Activated CD4-positive, alpha-beta T cell treated with anti-CD3 and anti-CD28 coated beads, Interleukin-2, Interleukin-4, amounts not matched to agents 100 ng/mL and 50 ng/mL, durations not matched to agents 16 hours and 8 hours (primary cell): ENCODE results near the gene SSRP1.
A peak's percentile ranks its signal among the peaks of the same experiment; 100 is the strongest.
"Not testable (repeated sequence)": the region's sequence is repeated elsewhere in the genome, so short reads cannot be mapped to it uniquely, and the experiment has no call there.

Source experiments
- DNase-seq: peaks from one replicate; pipeline ENCODE4 v3.0.0-alpha.2; 2020; ENCODE audit warnings: low spot score

SSRP1 gene

GRCh38 chr11:57359396-57359795 lies 23.7 kb upstream of the SSRP1 start:
- no peak for DNase-seq

DNA sequence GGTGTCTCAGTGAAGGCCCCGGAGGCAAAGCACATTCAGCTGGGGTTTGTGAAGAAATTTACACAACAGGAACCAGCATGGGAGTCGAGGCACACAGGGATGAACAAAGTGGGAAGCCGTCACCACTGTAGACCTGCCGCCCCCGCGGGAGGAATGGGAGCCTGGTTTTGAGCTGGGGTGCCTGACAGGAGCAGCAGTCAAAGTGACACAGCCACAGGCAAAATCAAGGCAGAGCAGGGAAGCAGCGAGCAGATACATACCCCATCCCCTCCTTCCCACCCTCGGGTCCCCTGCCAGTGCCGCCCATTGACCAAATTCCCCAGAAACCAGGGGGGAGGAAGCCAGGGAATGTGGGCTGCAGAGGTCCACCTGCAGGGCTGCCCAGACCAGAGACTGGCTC lies 23.3 kb upstream of the SSRP1 start:
- no peak for DNase-seq

GRCh38 chr11:57358543-57358961 lies 22.9 kb upstream of the SSRP1 start:
- DNase-seq, result no peak

DNA sequence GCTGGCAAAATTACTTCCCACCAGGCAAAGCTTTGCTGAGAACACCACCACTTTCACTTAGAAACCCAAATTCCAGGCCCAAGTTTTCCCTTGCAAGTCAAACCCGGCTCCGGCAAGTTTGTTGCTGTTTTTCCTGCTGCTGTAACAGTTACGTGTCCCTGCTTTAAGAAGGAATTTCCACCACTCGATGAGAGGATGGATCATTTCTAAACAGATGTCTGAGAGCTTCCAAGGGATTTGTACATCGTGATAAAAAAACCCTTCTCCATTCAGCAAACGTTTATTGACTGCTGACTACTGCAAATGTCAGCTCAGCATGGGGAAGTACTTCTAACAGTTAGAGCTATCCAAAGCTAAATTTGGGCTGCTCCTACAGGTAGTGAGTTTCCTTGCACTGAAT lies 22.2 kb upstream of the SSRP1 start:
- no peak for DNase-seq

DNA sequence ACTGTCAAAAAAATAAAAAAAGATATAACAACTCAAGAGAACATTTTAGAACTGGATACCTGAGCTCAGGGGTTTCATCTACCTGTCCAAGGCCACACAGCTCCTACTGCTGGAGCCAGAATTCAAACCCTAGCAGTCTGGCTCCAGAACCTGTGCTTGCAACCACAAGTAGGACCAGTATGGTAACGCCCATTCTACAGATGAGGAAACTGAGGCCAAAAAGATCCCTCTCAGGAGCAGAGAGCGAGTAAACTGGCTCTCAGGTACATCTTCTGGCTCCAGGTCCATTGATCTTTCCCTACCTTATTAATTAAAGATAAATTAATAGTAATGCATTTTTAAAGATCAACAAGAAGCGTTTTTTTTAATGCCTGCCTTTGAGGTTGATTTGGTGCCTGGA lies 21.6 kb upstream of the SSRP1 start:
- DNase-seq, result no peak

DNA sequence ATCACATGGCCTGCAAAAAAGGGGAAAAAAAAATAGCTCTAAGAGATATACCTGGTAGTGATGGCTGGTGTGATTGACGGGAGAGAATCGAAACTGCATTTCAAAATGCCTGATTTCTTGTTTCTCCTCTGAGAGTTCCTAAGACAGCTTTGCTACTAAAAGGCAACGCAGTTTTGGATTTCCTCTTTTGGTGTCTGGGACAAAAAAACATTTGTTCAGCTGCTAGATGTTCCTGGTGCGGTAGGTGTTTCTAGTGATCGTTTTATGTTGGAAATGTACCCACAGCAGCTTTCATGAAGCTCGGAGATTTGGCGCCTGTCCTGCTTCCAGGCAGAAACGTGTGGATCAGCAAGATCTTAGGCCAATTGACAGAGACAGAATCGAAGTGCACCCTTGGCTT lies 20.6 kb upstream of the SSRP1 start:
- no peak for DNase-seq

- DNase-seq, result no peak
These were observed 19.0 kb upstream of the SSRP1 start for GRCh38 chr11:57354699-57355098.

DNA sequence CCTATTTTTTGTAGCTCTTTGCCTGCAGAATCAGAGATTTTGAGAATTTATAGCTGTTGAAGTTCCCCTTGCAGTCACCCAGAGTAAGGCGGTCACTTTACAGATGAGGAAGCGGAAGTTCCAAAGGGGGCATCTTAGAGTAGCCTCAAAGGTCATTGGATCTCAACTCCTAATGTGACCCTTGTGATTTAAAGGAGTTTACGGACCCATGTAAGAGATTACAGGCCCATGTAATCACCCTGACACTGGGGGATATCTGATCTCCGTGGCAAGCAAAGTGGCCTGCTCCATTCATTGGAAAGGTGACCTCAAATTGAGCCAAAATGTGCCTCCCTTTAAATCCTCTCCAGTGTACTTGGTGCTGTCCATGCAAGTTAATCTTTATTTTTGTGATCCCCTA lies 18.2 kb upstream of the SSRP1 start:
- DNase-seq, result no peak

DNA sequence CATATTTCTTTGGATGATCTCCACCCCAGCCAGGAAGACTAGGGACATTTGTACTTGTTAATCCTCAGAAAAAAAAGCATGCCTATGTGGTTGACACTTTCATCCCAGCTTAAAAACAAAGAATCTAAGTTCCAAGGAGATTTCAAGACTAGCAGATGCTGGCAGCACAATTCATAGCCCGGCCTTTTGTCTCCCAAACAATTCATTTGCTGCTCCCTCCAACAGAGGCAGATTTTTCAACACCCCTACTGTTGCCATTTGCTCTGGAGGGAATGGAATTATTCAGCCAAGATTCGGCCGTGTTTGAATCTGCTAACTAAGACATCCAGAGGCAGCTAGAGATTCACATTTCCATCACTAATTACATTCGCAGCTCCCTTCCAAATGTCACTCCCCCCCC lies 17.8 kb upstream of the SSRP1 start:
- no peak for DNase-seq

DNA sequence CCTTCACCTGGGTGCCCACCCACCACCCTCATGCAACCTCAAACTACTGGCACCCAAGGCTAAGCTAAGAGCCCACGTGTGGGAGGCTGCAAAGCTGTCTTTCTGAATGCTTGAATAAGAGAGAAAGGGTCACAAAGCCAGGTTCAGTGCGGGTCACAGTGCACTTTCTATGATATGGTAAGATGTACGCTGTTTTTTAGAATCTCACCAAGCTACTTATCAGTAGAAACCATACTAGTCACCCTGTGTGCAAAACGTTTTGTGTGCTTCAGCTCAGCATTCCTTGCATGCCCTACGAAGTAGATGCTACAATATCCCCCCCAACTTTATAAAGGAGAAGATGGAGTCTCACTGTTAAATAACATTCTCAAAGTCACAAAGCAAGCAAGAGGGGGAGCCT lies 17.3 kb upstream of the SSRP1 start:
- DNase-seq, result no peak

DNA sequence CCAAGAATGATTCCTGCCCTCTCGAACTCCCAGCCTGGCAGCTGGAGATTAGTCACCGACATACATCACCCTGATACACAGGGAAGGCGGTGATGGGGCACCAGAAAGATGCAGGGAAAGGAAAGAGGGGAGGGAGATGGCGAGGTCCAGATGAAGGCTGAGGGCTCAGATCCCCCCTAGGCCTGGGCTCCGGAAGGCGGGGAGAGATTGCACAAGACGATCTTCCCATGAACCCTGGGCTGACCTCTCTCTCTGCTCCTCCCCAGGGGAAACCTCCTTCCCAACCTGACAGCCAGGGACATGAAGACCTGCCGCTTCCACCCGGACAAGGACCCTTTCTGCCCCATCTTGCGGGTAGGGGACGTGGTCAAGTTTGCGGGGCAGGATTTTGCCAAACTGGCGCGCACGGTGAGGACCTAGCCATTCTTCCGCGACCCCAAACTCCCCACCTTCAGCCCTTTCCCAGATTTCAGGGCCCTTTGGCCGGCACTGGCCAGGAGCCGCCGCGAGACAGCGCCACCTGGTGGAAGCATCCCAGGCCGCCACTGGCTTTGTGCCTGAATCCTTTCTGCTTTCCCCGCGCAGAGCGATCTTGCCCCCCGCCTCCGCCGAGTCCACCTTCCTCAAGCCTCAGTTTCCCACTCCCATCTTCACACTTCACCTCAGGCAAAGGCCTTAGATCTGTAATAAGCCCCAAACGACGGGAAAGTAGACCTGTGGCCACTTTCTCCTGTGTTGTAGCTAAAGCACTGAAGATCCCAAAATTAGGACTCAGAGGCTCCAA lies 14.0 kb upstream of the SSRP1 start:
- peak; percentile 50 for DNase-seq

DNA sequence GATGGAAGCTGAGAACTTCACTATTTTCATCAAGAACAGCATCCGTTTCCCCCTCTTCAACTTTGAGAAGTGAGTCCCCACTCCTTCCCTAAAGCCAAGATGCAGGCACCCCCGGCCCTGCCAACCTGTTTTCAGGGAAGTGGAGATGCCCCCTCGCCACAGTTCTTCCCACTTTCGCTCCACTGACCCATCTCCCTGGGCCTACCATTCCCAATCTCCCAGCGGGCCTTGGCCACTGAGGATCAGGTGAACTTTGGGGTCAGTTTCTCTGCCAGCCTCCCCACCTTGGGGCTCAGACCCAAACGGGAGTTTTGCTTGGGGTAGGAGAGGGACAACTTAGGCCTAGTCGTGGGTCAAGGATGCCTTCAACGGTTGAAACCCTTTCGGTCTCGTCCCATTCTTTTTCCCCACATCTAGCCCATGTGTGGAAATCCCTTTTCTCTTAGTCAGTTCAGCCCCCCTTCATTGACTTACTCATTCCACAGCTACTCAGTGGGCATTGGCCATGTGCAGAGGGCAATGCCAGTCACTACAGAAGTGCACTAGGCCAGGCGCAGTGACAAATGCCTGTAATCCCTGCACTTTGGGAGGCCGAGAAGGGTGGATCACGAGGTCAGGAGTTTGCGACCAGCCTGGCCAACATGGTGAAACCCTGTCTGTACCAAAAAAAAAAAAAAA lies 13.1 kb upstream of the SSRP1 start:
- DNase-seq, result no peak

GRCh38 chr11:57348052-57348451 lies 12.4 kb upstream of the SSRP1 start:
- no peak for DNase-seq

- no peak for DNase-seq
These were observed 11.6 kb upstream of the SSRP1 start for GRCh38 chr11:57347336-57347735.

GRCh38 chr11:57345555-57346211 lies 10.0 kb upstream of the SSRP1 start:
- peak; percentile 68 for DNase-seq

DNA sequence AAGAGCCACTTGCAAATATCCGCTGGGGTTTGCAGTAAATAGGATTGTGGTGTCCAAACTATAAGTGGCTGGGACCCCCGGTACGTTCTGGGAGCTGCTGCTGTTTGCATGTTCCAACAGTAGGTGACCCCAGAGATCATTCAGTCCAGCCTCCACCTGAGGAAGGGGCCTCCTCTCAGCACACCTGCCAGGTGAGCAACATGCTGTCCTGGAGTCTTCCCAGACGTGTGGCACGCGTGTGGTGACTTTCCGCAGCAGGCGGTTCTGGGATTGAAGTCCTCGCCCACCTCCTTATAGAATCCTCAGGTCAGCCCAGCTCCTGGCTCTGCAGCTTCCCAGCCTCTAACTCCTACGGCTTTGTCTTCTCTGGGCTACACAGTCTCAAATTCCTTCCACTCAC lies 9.1 kb upstream of the SSRP1 start:
- DNase-seq, result no peak

DNA sequence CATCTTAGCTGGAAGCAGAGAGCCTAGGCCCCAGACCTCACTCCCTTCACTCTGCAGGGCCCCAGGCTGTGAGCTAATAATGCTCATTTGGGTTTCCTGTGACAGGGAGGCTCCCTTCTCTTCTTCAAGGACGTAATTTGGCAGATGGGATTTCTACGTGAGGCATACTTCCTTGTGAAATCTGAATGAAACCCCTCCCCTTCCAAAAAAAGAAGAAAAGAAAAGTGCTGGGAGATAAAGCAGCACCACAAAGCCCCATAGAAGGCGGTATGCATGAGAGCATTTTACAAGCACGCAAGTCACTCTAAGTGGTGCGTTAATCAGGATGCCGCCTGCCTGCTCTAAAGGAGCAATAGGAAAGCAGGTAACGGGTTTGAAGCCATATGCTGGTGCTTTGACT lies 8.1 kb upstream of the SSRP1 start:
- no peak for DNase-seq

GRCh38 chr11:57342702-57343101 lies 7.0 kb upstream of the SSRP1 start:
- no peak for DNase-seq

DNA sequence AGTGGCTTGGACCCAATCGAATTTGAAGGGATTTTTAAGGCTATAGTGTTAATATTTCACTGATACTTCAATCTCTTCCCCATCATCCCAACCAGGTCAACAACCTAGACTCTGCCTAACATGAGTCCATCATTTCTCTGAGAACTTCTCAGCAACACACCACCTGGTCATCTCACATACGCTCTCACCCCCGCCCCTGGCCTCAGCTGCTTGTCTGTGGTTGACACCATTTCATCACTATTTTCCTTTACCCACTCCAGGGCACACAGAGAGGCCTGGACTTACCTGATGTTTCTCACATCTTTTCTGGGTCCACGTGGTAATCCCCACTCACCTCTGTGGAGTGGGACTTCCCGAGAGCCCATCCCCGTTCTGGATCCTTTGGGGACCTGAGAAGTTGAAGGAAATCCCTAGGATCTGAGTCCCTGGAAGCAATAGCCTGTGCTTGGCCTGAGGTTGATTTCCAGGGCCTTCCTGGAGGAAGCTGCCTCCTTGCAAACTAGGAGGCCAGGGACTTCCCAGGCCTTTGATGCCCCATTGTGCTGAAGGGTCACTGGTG lies 5.6 kb upstream of the SSRP1 start:
- no peak for DNase-seq

DNA sequence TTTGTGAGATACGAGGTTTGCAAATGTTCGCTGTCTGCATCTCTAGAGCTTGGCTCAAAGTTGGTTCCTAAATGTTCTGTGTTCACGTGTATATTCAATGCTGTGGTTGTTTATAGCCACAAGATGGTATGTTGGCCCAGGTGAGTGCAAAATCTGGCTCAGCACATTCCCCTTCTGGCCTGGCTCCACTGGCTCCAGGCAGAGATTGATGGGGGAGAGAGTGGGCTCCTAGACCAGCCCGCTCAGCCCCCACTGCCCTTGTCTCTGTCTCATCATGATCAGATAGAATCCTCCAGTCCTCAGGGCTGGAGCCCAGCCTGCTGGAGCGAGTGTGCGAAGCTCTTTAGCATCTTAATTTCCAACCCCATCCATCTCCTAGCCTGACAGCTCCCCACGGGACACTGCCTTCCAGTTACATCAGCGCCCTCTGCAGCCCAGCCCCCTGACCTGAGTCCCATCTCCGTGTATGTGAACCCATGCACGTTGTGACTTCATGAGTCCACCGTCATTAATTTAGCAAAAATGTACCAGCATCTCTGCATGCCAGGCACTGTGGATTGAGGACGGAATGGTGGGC lies 4.4 kb upstream of the SSRP1 start:
- no peak for DNase-seq

DNA sequence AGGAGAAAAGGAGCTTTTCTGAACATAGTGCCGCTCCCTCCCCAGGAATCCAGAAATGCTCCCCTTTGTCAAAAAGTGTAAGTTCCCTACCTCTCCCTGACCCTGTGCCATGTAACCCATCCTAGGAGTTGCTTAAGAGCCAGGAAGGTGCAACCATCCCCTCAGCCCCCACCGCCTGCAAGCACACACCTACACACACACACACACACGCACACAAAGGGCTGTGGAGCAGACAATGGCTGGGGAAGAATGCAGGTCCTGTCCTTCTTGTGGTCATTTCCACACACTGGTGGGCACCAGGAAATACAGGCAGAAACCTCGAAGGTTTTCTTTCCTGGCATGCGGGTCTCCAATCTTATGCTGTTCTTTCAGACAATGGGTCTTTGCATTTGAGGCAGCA lies 3.6 kb upstream of the SSRP1 start:
- no peak for DNase-seq

GRCh38 chr11:57338142-57338541 lies 2.5 kb upstream of the SSRP1 start, which contains the start of gene P2RX3:
Gene P2RX3 (plus strand): TSS chr11:57338352. CDS start chr11:57338551, 199 bp downstream.
- DNase-seq, result no peak

DNA sequence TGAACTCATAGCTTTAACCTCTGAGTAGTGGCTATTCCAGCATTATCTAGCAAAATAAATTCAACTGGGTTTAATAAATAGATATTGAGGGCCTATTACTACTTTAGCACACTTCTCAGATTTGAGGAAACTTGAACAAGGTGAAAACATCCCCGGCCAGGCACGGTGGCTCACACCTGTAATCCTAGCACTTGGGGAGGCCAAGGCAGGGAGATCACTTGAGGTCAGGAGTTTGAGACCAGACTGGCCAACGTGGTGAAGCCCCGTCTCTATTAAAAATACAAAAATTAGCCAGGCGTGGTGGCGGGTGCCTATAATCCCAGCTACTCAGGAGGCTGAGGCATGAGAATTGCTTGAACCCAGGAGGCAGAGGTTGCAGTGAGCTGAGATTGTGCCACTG lies 1.2 kb upstream of the SSRP1 start:
- not testable (repeated sequence) for DNase-seq
